Coronary artery (tissue), 2 donors: ENCODE measurements around the gene NPAS3.
"Not testable (repeated sequence)": the region's sequence is repeated elsewhere in the genome, so short reads cannot be mapped to it uniquely, and the experiment has no call there.

Experiments used
- DNase-seq: peaks from one replicate; pipeline ENCODE4 v3.0.0-alpha.2; 2017; ENCODE audit warnings: low spot score
- H3K27ac ChIP-seq, 2 donors: fragments of 200-600 bp; sonication (generic); one replicate each; pipeline ENCODE4 v1.5.1; 2016 to 2019
- H3K4me3 ChIP-seq: fragments of 200-600 bp; sonication (generic); 2 replicates; pipeline ENCODE4 v1.5.1; 2016; ENCODE audit warnings: mild to moderate bottlenecking, moderate library complexity
- CTCF ChIP-seq: fragments of 200-600 bp; sonication (generic); IDR thresholded peaks from one replicate; pipeline ENCODE4 v1.5.1; 2019; ENCODE audit warnings: antibody characterized with exemption

The NPAS3 gene

DNA sequence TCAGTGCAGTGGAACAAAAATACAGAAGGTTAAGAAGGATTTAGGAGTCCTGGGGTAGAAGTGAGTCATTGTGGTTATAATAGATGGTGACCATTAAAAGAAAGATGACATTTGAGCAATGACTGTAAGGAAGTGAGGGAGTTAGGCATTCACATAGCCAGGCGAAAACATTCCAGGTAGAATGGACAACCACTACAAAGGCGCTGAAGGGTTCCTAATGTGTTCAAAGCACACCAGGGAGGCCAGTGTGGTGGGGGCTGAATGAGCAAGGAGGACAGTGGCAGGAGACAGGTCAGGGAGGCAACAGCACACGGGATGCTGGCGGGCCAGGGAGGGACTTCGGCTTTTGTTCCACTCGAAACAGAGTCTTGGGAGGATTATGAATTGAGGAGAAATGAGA lies 129.9 kb downstream of the NPAS3 start:
- DNase-seq = no peak
- H3K27ac ChIP-seq = no peak overlapping the region
- no peak for TF ChIP-seq CTCF
- no peak overlapping the region for H3K4me3 ChIP-seq

DNA sequence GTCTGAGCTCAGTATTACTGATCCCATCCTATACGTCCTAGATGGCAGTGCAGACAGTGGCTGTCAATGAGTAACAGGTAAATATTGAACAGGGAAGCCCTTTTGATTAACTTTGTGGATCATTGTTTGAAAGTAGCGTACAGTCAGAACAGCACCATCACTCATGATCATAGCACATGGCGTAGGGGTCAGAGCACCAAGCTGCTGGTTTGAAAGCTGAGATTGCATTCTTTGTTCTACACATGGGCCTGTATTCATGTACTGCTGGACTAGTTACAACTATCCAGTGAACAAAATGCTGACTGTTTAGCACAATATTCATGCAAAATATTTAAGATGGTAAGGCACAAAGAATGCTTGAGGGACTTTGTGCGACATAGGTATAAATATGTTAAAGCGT lies 131.8 kb downstream of the NPAS3 start:
- no peak for TF ChIP-seq CTCF
- Histone ChIP-seq H3K4me3 (no peak overlapping the region), H3K27ac (no peak overlapping the region)
- DNase-seq = no peak

DNA sequence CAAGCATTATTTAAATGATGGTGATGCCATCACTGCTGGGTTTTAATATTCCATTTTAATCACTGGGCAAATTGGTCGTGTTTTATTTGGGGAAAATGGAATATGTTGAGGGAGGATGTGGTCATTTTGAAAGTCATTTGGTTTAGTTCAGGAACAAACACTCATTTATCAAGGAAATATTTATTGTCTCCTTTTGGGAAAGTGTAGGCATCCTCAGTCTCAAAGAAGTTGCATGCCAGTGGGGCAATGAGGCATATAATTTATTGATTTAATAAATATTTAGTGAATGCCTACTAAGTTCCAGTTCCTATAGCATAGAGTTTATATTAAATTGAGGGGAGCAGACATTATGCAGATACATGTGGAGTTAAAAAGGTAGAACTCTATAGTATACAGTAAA lies 134.3 kb downstream of the NPAS3 start:
- H3K4me3 ChIP-seq = no peak overlapping the region
- DNase-seq = no peak
- no peak for TF ChIP-seq CTCF

DNA sequence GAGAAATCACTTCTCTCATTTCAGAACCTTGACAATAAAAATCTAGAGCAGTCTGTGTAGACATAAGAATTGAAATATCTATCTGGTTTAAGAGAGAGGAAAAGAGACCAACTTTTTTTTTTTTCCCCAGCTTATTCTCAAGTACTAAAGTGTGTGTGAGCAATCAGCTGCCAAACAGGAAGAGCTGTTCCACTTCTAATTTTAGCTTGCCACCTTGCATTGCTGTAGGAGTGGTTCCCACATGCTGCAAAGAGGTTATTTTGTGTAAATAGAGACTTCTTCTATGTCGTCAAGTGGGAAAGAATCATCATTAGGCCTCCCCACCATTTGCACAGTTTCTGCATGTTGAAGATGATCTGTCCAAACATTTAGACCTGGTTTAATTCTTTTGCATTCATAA lies 142.6 kb downstream of the NPAS3 start:
- no peak overlapping the region for H3K4me3 ChIP-seq
- no peak overlapping the region for H3K27ac ChIP-seq
- DNase-seq = no peak
- no peak for TF ChIP-seq CTCF

More for the DNA sequence above, 134.3 kb downstream of the NPAS3 start:
- no peak overlapping the region for H3K27ac ChIP-seq

- TF ChIP-seq CTCF = no peak
- no peak overlapping the region for H3K4me3 ChIP-seq
- DNase-seq = no peak
- H3K27ac ChIP-seq = no peak overlapping the region
Observed at GRCh38 chr14:33085799-33086198, 147.1 kb downstream of the NPAS3 start.

- not testable (repeated sequence) for H3K27ac ChIP-seq, H3K4me3 ChIP-seq, DNase-seq
Observed at GRCh38 chr14:33088274-33088673, 149.6 kb downstream of the NPAS3 start.

GRCh38 chr14:33098016-33098415 lies 159.3 kb downstream of the NPAS3 start:
- Histone ChIP-seq H3K27ac (no peak overlapping the region), H3K4me3 (no peak overlapping the region)
- no peak for TF ChIP-seq CTCF
- no peak for DNase-seq

DNA sequence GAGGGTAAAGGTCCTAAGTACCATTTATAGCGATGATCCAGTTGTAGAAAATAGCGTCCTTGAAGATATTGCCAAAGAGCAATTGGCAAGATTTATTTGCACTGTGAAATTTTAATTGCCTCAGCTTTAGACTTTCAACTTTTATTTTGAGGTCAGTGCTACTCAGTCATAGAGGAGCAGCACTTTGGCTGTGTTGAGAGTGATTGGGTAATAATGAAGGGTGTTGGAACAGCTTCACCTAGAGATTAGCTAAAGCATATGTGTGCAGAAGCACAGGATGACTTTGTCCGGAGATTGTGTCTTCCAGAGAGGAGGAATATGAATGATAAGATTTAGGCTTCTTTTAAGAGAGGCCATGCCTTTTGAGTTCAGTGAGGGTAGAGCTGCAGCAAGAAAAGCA lies 164.8 kb downstream of the NPAS3 start:
- DNase-seq = no peak
- no peak overlapping the region for H3K27ac ChIP-seq
- H3K4me3 ChIP-seq = no peak overlapping the region
- no peak for TF ChIP-seq CTCF
